HepG2 (cell line): Measurements from ENCODE around the gene RAD23A. TPM values are rescaled to one million over a fixed set of nuclear protein-coding genes. Genes with fewer than 3 reads are reported as not detected.

Experiments used
- ATF2 ChIP-seq: sonication (generic); formaldehyde crosslinking; IDR thresholded peaks from 2 replicates; pipeline ENCODE4 v1.4.0; 2020; ENCODE audit warnings: missing genetic modification reagents
- ELF3 ChIP-seq: IDR thresholded peaks from 2 replicates; pipeline ENCODE4 v1.6.1; 2016; ENCODE audit warnings: missing genetic modification reagents, missing compliant biosample characterization
- GATA4 ChIP-seq: sonication (generic); IDR thresholded peaks from 2 replicates; pipeline ENCODE4 v1.6.1; 2016; ENCODE audit warnings: antibody characterized with exemption, low read depth, borderline replicate concordance
- GATAD2A ChIP-seq: IDR thresholded peaks from 2 replicates; pipeline ENCODE4 v1.6.1; 2016
- MLX ChIP-seq: IDR thresholded peaks from 2 replicates; pipeline ENCODE4 v1.6.1; 2016
- NFKBIZ ChIP-seq: IDR thresholded peaks from 2 replicates; pipeline ENCODE4 v1.6.1; 2018; ENCODE audit warnings: missing genetic modification reagents, missing compliant biosample characterization
- SMYD3 ChIP-seq: sonication (generic); formaldehyde crosslinking; IDR thresholded peaks from 2 replicates; pipeline ENCODE4 v1.8.1; 2023; ENCODE audit warnings: mild to moderate bottlenecking, missing genetic modification reagents
- TBL1XR1 ChIP-seq: fragments of 150-350 bp; IDR thresholded peaks from 2 replicates; pipeline ENCODE4 v1.6.1; 2014; ENCODE audit warnings: borderline replicate concordance, low read length; ENCODE audit not compliant: partially characterized antibody
- ZBTB2 ChIP-seq: sonication (generic); formaldehyde crosslinking; IDR thresholded peaks from 2 replicates; pipeline ENCODE4 v1.8.0; 2022; ENCODE audit warnings: low read depth, missing genetic modification reagents
- ZFP37 ChIP-seq: sonication (generic); formaldehyde crosslinking; IDR thresholded peaks from 2 replicates; pipeline ENCODE4 v1.4.0; 2020; ENCODE audit warnings: missing genetic modification reagents, borderline replicate concordance
- ZNF790 ChIP-seq: sonication (generic); formaldehyde crosslinking; IDR thresholded peaks from 2 replicates; pipeline ENCODE4 v1.8.0; 2022; ENCODE audit warnings: missing genetic modification reagents, mild to moderate bottlenecking, borderline replicate concordance
- polyA plus RNA-seq, 8 experiments: library from polyadenylated mRNA; depleted of rRNA in 3 of 8; stranded (reverse) in 7 of 8; unstranded in 1 of 8; fragments of >200 nt; fragmentation: Illumina TruSeq in 4 of 8; extraction: Trizol in 4 of 8; gene quantifications; 2 replicates each; pipeline versions ENCODE4 v1.2.1 to v1.2.3, GENCODE V29; 2011 to 2016; ENCODE audit warnings: low read depth in 4 of 8, missing spikeins in 1 of 8, mixed read lengths in 1 of 8; ENCODE audit not compliant: insufficient read depth in 1 of 8
- total RNA-seq, 5 experiments: library from RNA; depleted of rRNA; stranded (reverse); fragments of >200 nt; fragmentation: Illumina TruSeq; extraction: Trizol; gene quantifications; 2 replicates each; pipeline ENCODE4 v1.2.3, GENCODE V29; 2016; ENCODE audit warnings: low read depth in 1 of 5

RAD23A gene
- total and polyA plus RNA-seq, 2 of the 13 experiments (the other 11 are each of a cell fraction or from before 2014, with no cell fraction given) = 42.5 to 54.2 TPM

- TF ChIP-seq GATA4 (no peak), ZNF790 (CRISPR knock-in tag) (no peak), ELF3 (CRISPR knock-in tag) (peak; percentile 53), ZBTB2 (CRISPR knock-in tag) (no peak), NFKBIZ (CRISPR knock-in tag) (no peak), TBL1XR1 (no peak), GATAD2A (no peak), ZFP37 (no peak), ATF2 (CRISPR knock-in tag) (no peak), MLX (CRISPR knock-in tag) (0 out of 2 replicates have a peak, but pooled peaks have one; percentile 19), SMYD3 (CRISPR knock-in tag) (no peak)
These were observed 31.6 kb upstream of the RAD23A start (continued) for GRCh38 chr19:12913851-12914690.
